Mammary epithelial cell (primary cell): ENCODE results near the gene SLC4A1AP.

ENCODE experiments used
- EZH2 ChIP-seq: IDR thresholded peaks from 2 replicates; pipeline ENCODE4 v1.6.1; 2012; ENCODE audit warnings: low read length, inconsistent platforms, borderline replicate concordance
- TF ChIP-seq, protein P1 (sequence below), 2 donors: IDR thresholded peaks in 1 of 2; conservative IDR thresholded peaks in 1 of 2; 2 replicates each; pipeline ENCODE4 v1.5.1; 2011 to 2012; ENCODE audit warnings: inconsistent platforms in 2 of 2, low read length in 2 of 2, mild to moderate bottlenecking in 2 of 2, control low read depth in 1 of 2, low read depth in 1 of 2; ENCODE audit not compliant: insufficient read depth in 1 of 2; ENCODE audit errors: extremely low read depth in 1 of 2

- TF ChIP-seq, protein P1, sequence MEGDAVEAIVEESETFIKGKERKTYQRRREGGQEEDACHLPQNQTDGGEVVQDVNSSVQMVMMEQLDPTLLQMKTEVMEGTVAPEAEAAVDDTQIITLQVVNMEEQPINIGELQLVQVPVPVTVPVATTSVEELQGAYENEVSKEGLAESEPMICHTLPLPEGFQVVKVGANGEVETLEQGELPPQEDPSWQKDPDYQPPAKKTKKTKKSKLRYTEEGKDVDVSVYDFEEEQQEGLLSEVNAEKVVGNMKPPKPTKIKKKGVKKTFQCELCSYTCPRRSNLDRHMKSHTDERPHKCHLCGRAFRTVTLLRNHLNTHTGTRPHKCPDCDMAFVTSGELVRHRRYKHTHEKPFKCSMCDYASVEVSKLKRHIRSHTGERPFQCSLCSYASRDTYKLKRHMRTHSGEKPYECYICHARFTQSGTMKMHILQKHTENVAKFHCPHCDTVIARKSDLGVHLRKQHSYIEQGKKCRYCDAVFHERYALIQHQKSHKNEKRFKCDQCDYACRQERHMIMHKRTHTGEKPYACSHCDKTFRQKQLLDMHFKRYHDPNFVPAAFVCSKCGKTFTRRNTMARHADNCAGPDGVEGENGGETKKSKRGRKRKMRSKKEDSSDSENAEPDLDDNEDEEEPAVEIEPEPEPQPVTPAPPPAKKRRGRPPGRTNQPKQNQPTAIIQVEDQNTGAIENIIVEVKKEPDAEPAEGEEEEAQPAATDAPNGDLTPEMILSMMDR (conservative IDR thresholded peaks at IDR 0.05 in 1 of 2, IDR thresholded peaks at IDR 0.05 in 1 of 2; ENCODE audit: extremely low read depth in 1 of 2, insufficient read depth in 1 of 2, low read depth in 1 of 2, low read length in 2 of 2) = no peak
- TF ChIP-seq EZH2 = no peak
Observed at GRCh38 chr2:27721335-27721734, 57.6 kb downstream of the SLC4A1AP start.
